Breast epithelium (tissue), 3 donors: ENCODE data around the gene KCNIP3.

Experiments used
- CTCF ChIP-seq, 3 donors: fragments of 450-650 bp; IDR thresholded peaks; one replicate each; pipeline ENCODE4 v1.5.1; 2016 to 2017; ENCODE audit warnings: antibody characterized with exemption in 3 of 3, mild to moderate bottlenecking in 3 of 3, moderate library complexity in 3 of 3
- POLR2A ChIP-seq: fragments of 450-650 bp; IDR thresholded peaks from one replicate; pipeline ENCODE4 v1.6.1; 2016; ENCODE audit warnings: antibody characterized with exemption, mild to moderate bottlenecking, moderate library complexity
- POLR2AphosphoS5 ChIP-seq, 3 donors: sonication (generic); formaldehyde crosslinking; IDR thresholded peaks; one replicate each; pipeline ENCODE4 v1.6.1; 2017; ENCODE audit warnings: antibody characterized with exemption in 3 of 3

GRCh38 chr2:95345081-95345562 is 48.0 kb downstream of the KCNIP3 start:
- TF ChIP-seq CTCF (IDR thresholded peaks at IDR 0.05) (no peak), POLR2AphosphoS5 (IDR thresholded peaks at IDR 0.05) (no peak), POLR2A (no peak)
